WI38 (cell line): Measurements from ENCODE around the gene ARHGAP31.
A peak's percentile ranks its signal among the peaks of the same experiment; 100 is the strongest.

ENCODE experiments used
- H3K4me3 ChIP-seq: 2 replicates; pipeline ENCODE4 v1.5.1; 2011; ENCODE audit warnings: low read depth, mild to moderate bottlenecking, control low read depth, low read length
- TF ChIP-seq, protein P1 (sequence below): IDR thresholded peaks from 2 replicates; pipeline ENCODE4 v1.5.1; 2012; ENCODE audit warnings: low read depth, mild to moderate bottlenecking, control low read depth, low read length

The ARHGAP31 gene

DNA sequence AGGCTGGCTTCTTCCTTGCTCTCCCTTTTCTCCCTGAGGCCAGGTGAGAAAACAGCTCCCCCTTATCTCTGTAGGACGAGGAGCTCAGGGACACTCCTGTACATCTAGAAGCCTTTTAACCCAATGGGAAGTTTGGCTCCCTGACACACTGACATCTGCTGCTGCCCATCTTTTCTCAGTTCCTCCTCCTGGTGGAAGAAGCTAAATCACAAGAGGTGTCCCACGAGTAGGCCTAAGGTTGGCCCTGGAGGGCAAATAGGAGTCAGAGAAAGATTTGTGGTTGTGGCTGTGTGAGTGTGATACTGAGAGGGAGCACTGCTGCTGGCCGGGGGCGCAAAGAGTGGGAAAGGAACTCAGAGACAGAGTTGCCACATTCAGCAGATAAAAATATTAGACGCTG, 49.5 kb downstream of the ARHGAP31 start:
- TF ChIP-seq, protein P1, sequence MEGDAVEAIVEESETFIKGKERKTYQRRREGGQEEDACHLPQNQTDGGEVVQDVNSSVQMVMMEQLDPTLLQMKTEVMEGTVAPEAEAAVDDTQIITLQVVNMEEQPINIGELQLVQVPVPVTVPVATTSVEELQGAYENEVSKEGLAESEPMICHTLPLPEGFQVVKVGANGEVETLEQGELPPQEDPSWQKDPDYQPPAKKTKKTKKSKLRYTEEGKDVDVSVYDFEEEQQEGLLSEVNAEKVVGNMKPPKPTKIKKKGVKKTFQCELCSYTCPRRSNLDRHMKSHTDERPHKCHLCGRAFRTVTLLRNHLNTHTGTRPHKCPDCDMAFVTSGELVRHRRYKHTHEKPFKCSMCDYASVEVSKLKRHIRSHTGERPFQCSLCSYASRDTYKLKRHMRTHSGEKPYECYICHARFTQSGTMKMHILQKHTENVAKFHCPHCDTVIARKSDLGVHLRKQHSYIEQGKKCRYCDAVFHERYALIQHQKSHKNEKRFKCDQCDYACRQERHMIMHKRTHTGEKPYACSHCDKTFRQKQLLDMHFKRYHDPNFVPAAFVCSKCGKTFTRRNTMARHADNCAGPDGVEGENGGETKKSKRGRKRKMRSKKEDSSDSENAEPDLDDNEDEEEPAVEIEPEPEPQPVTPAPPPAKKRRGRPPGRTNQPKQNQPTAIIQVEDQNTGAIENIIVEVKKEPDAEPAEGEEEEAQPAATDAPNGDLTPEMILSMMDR, result no peak
- H3K4me3 ChIP-seq, result no peak overlapping the region

DNA sequence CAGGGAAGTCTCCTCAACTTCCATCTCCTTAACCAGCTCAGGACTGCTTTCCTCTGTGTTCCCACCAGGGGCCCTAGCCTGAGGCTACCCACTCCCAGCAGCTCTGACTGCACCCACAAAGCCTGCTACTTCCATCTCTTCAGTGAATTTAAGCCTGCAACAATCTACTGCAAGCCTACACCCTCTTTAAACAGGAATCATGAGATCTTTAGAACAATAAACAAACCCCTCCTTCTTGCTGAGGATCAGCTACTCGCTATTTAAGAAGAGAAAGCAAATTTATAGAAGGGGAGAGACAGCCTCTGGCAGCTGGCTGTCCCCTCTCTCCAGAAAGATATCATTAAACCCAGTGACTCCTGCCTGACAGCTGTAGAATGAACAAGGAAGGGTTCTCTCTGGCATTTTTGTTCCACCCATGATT, 51.9 kb downstream of the ARHGAP31 start:
- peak overlapping the region; percentile 23; the same call in 1 of the 2 replicates for H3K4me3 ChIP-seq
- TF ChIP-seq, protein P1, result no peak

DNA sequence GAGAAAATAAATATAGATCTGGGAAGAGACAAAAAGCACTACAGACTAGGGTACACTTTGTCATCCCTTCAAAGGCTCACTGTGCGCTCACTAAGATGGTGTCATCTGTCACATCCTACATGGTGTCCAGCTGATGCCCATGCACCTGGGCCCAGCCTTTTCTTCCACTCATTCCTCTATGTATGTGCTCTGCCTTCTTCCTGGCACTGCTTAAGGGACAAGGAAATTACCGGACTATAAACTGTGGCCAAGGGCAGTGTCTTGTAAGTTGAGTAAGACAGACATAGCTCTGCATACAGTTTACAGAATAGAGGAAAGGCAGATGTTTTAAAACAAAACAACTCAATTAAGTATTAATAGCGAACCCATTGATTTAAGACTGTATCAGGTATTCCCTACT, 52.9 kb downstream of the ARHGAP31 start:
- H3K4me3 ChIP-seq, result no peak overlapping the region
- TF ChIP-seq, protein P1, result no peak

DNA sequence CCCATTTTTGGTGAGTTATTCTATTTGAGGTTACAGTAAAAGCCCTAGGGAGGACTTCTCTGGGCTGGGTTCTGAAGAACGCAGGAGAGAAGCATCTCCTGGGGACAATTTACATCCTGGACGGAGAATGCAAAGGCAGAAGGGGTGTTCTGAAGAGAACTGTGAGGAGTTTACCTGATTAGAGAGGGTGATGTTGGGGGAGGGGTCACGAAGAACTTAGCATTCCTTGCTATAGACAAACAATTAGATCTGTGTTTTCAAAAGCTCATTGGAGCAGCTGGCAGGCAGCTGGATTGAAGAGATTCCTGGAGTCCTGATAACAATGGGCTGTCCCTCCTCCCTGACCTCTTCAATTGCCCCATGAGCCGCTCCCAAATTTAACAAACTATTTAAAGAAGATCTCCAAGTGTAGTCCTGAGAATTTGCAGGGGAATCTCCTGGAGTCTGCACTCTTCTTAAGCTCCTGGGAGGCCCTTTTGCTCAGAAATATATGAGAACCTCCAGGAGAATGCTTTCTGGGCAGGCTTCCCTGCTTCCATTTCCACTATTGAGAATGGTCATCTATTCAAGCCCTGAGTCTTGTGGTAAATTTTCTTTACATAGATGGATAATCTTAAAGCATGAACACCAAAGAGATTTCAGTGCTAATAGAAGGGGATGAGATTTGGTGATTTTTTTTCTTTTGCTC, 55.3 kb downstream of the ARHGAP31 start:
- no peak overlapping the region for H3K4me3 ChIP-seq
- TF ChIP-seq, protein P1, result no peak

DNA sequence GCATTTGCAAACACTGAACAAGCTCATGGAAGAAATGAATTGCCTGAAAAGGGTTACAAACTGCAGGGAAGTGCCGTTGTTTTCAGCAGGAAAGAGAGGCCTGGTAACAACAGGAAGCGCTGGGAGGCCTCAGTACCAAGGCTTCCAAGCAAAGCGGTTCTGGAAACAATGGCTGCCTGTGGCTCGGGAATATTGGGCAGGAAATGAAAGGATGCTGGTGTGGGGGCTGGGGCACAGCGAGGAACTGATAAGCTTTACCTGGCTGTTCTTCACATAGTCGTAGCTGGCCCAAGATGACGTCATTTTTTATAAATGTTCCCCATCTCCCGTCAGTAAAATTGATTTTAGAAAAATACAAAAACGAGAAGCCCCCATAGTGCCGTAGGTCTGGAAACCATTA, 55.9 kb downstream of the ARHGAP31 start:
- TF ChIP-seq, protein P1, result no peak
- H3K4me3 ChIP-seq, result no peak overlapping the region

DNA sequence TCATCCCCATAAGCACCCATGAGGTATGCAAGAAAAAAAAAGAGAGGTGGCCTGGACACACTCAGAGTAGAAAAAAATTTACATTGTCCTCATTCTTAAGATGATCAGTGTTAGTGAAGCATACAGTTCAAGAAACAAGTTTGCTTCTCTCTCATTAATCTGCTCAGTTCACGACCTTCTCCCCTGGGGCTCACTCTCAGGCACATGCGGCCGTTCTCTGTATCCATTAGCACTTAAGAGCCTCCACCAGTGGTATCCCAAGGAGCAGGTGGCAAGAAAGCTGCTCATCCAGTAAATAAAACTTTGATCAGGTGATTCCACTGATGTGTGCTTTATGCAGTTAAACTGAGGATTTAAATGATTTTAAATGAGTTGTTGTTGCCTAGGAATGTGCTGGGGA, 57.4 kb downstream of the ARHGAP31 start:
- TF ChIP-seq, protein P1, result no peak
- no peak overlapping the region for H3K4me3 ChIP-seq

DNA sequence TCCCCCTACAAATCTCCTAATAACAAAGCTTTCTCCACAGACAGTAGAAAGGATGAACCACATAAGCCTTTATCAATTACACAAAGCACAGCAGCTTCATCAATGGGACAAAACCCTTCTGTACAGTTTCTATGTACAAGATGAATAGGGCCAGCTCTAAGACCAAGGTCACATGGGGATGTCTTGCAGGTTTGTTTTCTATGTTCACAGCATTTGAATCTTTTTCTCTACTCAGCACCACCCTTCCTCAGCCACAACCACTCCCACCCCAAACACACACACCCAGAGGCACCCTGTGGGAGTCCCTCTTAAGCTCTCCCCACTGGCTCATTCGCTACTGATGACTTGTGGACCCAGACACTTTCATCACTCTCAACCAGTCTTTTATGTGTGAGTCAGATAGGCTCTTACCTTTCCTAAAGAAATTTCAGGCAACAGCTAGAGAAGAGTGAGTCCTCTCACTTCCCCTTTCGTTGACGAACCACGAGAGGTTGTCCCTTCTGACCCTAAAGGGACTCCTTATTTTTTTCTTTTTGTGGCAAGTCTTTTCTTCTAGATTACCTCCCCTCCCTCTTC, 57.9 kb downstream of the ARHGAP31 start:
- TF ChIP-seq, protein P1, result no peak
- no peak overlapping the region for H3K4me3 ChIP-seq
